GM03348 (cell line): ENCODE measurements around the gene TRERF1.
A peak's percentile ranks its signal among the peaks of the same experiment; 100 is the strongest.

Experiments
- DNase-seq: peaks from one replicate; pipeline ENCODE4 v3.0.0; 2012; ENCODE audit warnings: low spot score

TRERF1 gene

GRCh38 chr6:42423244-42423643, 28.5 kb downstream of the TRERF1 start:
- no peak for DNase-seq

- DNase-seq: no peak
Observed at GRCh38 chr6:42420741-42421140, 31.0 kb downstream of the TRERF1 start.

GRCh38 chr6:42419490-42420280, 32.0 kb downstream of the TRERF1 start:
- no peak for DNase-seq

GRCh38 chr6:42418724-42419123, 33.0 kb downstream of the TRERF1 start:
- DNase-seq: no peak

- no peak for DNase-seq
Observed at GRCh38 chr6:42417641-42418112, 34.0 kb downstream of the TRERF1 start.

- no peak for DNase-seq
Observed at GRCh38 chr6:42411406-42411805, 40.3 kb downstream of the TRERF1 start.

- no peak for DNase-seq
Observed at GRCh38 chr6:42410861-42411260, 40.9 kb downstream of the TRERF1 start.

- no peak for DNase-seq
Observed at GRCh38 chr6:42409581-42409980, 42.1 kb downstream of the TRERF1 start.

- DNase-seq: peak; percentile 82
Observed at GRCh38 chr6:42407379-42407778, 44.3 kb downstream of the TRERF1 start.

- no peak for DNase-seq
Observed at GRCh38 chr6:42406306-42407280, 45.1 kb downstream of the TRERF1 start.

- DNase-seq: peak; percentile 27
Observed at GRCh38 chr6:42405021-42405420, 46.7 kb downstream of the TRERF1 start.

- DNase-seq: peak; percentile 73
Observed at GRCh38 chr6:42404484-42404883, 47.2 kb downstream of the TRERF1 start.

GRCh38 chr6:42403831-42404230, 47.9 kb downstream of the TRERF1 start:
- no peak for DNase-seq

- DNase-seq: no peak
Observed at GRCh38 chr6:42403421-42403820, 48.3 kb downstream of the TRERF1 start.

GRCh38 chr6:42402184-42402583, 49.5 kb downstream of the TRERF1 start:
- DNase-seq: no peak

- DNase-seq: no peak
Observed at GRCh38 chr6:42401613-42401951, 50.1 kb downstream of the TRERF1 start.

GRCh38 chr6:42400886-42401612, 50.7 kb downstream of the TRERF1 start:
- DNase-seq: no peak

- no peak for DNase-seq
Observed at GRCh38 chr6:42400061-42400760, 51.5 kb downstream of the TRERF1 start.

- DNase-seq: no peak
Observed at GRCh38 chr6:42396720-42397119, 55.0 kb downstream of the TRERF1 start.

GRCh38 chr6:42394881-42395620, 56.7 kb downstream of the TRERF1 start:
- DNase-seq: no peak

- no peak for DNase-seq
Observed at GRCh38 chr6:42394151-42394550, 57.6 kb downstream of the TRERF1 start.
